ENCODE data around the gene FHIT.

FHIT gene

DNA sequence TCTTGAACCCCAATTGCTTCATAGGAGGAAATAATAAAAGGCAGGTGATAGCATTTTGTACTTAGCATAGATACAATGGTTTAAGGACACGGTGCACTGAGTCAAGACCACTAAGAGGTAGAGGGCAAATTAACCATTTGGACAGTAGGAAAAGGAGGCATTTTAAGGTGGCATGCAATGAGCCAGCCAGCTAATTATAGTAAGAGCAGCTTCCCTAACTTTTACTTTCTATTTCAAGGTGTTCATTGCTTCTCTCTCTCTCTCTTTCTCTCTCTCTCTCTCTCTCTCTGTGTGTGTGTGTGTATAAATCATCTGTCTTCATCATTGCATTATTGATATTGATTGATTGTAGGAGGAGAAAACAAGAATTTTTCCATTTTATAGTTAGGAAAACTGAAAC, 1461.0 kb downstream of the FHIT start:
- H3K36me3 ChIP-seq (replicated peaks) = no peaks in the 10 kb centered on the region
- DNase-seq = no peak
- TF ChIP-seq, protein P1, sequence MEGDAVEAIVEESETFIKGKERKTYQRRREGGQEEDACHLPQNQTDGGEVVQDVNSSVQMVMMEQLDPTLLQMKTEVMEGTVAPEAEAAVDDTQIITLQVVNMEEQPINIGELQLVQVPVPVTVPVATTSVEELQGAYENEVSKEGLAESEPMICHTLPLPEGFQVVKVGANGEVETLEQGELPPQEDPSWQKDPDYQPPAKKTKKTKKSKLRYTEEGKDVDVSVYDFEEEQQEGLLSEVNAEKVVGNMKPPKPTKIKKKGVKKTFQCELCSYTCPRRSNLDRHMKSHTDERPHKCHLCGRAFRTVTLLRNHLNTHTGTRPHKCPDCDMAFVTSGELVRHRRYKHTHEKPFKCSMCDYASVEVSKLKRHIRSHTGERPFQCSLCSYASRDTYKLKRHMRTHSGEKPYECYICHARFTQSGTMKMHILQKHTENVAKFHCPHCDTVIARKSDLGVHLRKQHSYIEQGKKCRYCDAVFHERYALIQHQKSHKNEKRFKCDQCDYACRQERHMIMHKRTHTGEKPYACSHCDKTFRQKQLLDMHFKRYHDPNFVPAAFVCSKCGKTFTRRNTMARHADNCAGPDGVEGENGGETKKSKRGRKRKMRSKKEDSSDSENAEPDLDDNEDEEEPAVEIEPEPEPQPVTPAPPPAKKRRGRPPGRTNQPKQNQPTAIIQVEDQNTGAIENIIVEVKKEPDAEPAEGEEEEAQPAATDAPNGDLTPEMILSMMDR (IDR thresholded peaks at IDR 0.05; ENCODE audit: low read depth, low read length, missing control alignments) = no peak
- in situ Hi-C loops (cut with HindIII; ENCODE audit: low pct_ligation_motif_present, low sequenced_read_pairs) = no loop called here
- H3K27ac ChIP-seq = no peak overlapping the region
- H3K4me3 ChIP-seq (ENCODE audit: low read depth, low read length) = no peak overlapping the region
- no peaks in the 10 kb centered on the region for H3K27me3 ChIP-seq (replicated peaks)

DNA sequence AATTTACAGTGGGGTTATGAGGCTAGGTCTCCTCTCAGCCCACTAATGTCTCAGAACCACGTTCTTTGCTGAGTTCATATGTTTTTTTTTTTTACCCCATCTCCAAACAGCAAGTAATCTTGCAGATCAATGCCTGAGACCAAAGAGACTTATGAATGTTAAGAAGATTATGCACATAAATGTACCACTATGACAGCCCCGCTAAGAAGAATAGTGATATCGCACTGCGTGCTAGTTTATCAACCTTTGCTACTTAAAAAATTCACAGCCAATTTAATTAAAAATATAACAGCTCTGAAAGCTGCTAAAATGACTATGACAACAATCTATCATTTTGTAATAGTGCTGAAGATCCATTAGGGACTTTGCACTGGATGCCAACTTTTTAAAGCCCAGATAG, 1462.5 kb downstream of the FHIT start:
- no peak overlapping the region for H3K27ac ChIP-seq
- in situ Hi-C loops (cut with HindIII; ENCODE audit: low pct_ligation_motif_present, low sequenced_read_pairs) = no loop called here
- TF ChIP-seq, protein P1 (IDR thresholded peaks at IDR 0.05; ENCODE audit: low read depth, low read length, missing control alignments) = no peak
- no peak overlapping the region for H3K4me3 ChIP-seq (ENCODE audit: low read depth, low read length)
- H3K27me3 ChIP-seq (replicated peaks) = no peaks in the 10 kb centered on the region
- DNase-seq = no peak
- no peaks in the 10 kb centered on the region for H3K36me3 ChIP-seq (replicated peaks)

DNA sequence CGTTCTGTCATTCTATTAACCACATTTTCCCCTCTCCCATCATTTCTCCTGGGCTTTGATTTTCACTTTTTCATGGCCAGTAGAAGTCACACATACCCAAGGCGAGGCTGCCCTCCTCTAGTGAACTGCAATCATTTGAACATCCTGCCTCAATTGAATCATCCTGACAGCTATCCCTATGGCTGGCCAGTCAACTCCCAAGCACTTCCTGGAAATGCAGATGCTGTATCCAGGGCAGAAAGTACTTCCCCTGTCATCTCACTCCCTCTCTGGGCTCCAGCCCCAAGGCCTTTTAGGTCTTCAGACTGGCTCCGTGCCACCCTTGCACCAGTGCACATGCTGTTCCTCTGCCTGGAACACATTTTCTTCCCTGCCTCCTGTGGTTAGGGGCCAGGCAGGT, 1463.1 kb downstream of the FHIT start:
- Histone ChIP-seq H3K36me3 (replicated peaks) (no peaks in the 10 kb centered on the region), H3K4me3 (ENCODE audit: low read depth, low read length) (no peak overlapping the region), H3K27ac (no peak overlapping the region), H3K27me3 (replicated peaks) (no peaks in the 10 kb centered on the region)
- TF ChIP-seq, protein P1 (IDR thresholded peaks at IDR 0.05; ENCODE audit: low read depth, low read length, missing control alignments) = no peak
- in situ Hi-C loops (cut with HindIII; ENCODE audit: low pct_ligation_motif_present, low sequenced_read_pairs) = no loop called here
- no peak for DNase-seq

DNA sequence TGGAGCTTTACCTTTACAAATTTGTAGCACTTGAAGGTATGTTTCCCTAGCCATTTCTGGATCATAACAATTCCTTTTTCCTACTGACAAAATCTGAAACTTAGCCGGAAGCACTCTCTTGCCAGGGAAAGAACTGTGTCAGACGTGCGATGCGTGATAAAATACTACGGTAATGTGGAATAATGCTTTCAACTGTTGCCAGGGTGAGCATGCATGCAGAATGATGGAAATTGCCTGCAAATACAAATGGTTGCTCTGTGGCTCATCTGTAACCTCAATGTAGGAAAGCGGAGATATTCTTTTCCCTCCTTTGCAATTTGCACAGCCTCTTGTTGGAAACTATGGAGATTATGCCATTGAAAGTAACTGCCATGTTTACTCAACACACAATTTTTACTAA, 1464.9 kb downstream of the FHIT start:
- Histone ChIP-seq H3K4me3 (ENCODE audit: low read depth, low read length) (no peak overlapping the region), H3K27me3 (replicated peaks) (no peaks in the 10 kb centered on the region), H3K36me3 (replicated peaks) (no peaks in the 10 kb centered on the region), H3K27ac (no peak overlapping the region)
- TF ChIP-seq, protein P1 (IDR thresholded peaks at IDR 0.05; ENCODE audit: low read depth, low read length, missing control alignments) = no peak
- DNase-seq = no peak
- in situ Hi-C loops (cut with HindIII; ENCODE audit: low pct_ligation_motif_present, low sequenced_read_pairs) = no loop called here

DNA sequence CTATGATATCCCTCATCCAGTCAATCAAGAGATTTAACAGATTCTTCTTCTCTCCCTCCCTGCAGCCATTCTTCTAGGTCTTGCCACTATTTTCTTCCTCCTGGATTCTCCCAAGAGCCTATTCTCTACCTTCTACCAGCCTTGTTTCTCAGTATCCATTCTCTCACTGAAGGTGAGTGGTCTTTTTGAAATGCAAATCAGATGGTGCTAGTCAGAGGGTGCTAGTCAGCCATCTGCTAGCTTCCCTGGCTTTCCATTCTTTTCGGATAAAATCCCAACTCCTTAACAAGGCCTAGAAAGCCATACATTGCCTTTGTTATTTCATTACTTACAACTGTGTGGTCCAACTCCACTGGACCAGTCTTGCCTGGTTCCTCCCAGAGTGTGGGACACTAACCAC, 1467.1 kb downstream of the FHIT start:
- Histone ChIP-seq H3K27ac (no peak overlapping the region), H3K4me3 (ENCODE audit: low read depth, low read length) (no peak overlapping the region), H3K36me3 (replicated peaks) (no peaks in the 10 kb centered on the region), H3K27me3 (replicated peaks) (no peaks in the 10 kb centered on the region)
- TF ChIP-seq, protein P1 (IDR thresholded peaks at IDR 0.05; ENCODE audit: low read depth, low read length, missing control alignments) = no peak
- no peak for DNase-seq
- in situ Hi-C loops (cut with HindIII; ENCODE audit: low pct_ligation_motif_present, low sequenced_read_pairs) = no loop called here

DNA sequence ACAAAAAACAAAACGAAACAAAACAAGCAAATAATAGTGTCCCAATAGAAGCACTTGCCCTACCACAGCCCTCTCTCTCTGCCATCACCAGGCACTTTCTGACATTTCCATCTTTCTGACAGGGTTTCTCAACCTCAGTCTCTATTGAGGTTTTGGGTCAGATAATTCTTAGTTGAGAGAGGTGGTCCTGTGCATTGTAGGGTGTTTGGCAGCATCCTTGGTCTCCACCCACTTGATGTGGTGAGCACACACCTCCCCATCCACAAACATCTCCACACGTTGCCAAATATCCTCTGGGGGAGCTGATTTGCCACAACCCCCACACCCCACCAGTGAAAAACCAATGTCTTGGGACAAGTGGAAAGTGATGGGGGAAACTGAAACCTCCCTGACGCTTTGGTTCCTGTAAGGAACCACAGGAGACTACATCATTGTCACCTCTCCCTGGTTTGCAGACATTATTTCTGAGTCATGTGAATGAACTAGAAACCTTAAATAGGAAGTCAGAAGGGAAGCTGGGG, 1467.7 kb downstream of the FHIT start:
- TF ChIP-seq, protein P1 (IDR thresholded peaks at IDR 0.05; ENCODE audit: low read depth, low read length, missing control alignments) = no peak
- DNase-seq = no peak
- no peak overlapping the region for H3K27ac ChIP-seq
- H3K36me3 ChIP-seq (replicated peaks) = no peaks in the 10 kb centered on the region
- no peak overlapping the region for H3K4me3 ChIP-seq (ENCODE audit: low read depth, low read length)
- no peaks in the 10 kb centered on the region for H3K27me3 ChIP-seq (replicated peaks)
- in situ Hi-C loops (cut with HindIII; ENCODE audit: low pct_ligation_motif_present, low sequenced_read_pairs) = no loop called here
